ENCODE results near the gene SGCD. TPM values are rescaled to one million over a fixed set of nuclear protein-coding genes. Genes with fewer than 3 reads are reported as not detected.

Gene SGCD
- total RNA-seq, 1 experiment from 2014 or later: not detected

GRCh38 chr5:156634301-156634700 is 307.3 kb downstream of the SGCD start:
- TF ChIP-seq CTCF (IDR thresholded peaks at IDR 0.05 in 2 of 3, conservative IDR thresholded peaks at IDR 0.05 in 1 of 3; ENCODE audit: borderline replicate concordance in 1 of 3, insufficient read depth in 1 of 3, low read depth in 2 of 3, low read length in 2 of 3): no peak
- TF ChIP-seq SIN3A (IDR thresholded peaks at IDR 0.05; ENCODE audit: low read depth): no peak
- no peak overlapping the region for H3K4me3 ChIP-seq (replicated peaks in 1 of 2; ENCODE audit: low read depth in 1 of 2, low read length in 2 of 2)
- H3K79me2 ChIP-seq (ENCODE audit: insufficient read depth, low read length): no peaks in the 10 kb centered on the region
- DNase-seq (ENCODE audit: low read depth, low spot score) (no peak), ATAC-seq (no peak)
- intact Hi-C loops (cut with micrococcal nuclease): no loop called here
- ChIA-PET RAD21 (ENCODE audit: low non-redundant PET in 1 of 2, low total read pairs in 2 of 2, uncharacterized antibody in 2 of 2, unreplicated experiment in 2 of 2) (no interaction called here), CTCF (no interaction called here), POLR2A (no interaction called here)
- no peaks in the 10 kb centered on the region for H3K36me3 ChIP-seq (ENCODE audit: control insufficient read depth in 1 of 2, insufficient read depth in 2 of 2, low read length in 2 of 2)
- no peak overlapping the region for H2AFZ ChIP-seq (ENCODE audit: low read depth, low read length, poor library complexity, severe bottlenecking)
- BruUV-seq (replicated peaks): no TSS peak
- H3K9me2 ChIP-seq (ENCODE audit: insufficient read depth): no peaks in the 10 kb centered on the region
- no peaks in the 10 kb centered on the region for H3K27me3 ChIP-seq (ENCODE audit: insufficient read depth, low read length)
- no peaks in the 10 kb centered on the region for H4K20me1 ChIP-seq (ENCODE audit: insufficient read depth)
- H3K9me3 ChIP-seq (ENCODE audit: control insufficient read depth in 1 of 2, insufficient read depth in 1 of 2, low read depth in 1 of 2, low read length in 2 of 2): no peaks in the 10 kb centered on the region; a peak in 1 of 4 replicates
- H3K4me2 ChIP-seq (ENCODE audit: low read length): no peak overlapping the region
- H3K9ac ChIP-seq (ENCODE audit: low read length): no peak overlapping the region
- H3K4me1 ChIP-seq (ENCODE audit: control insufficient read depth in 1 of 2, insufficient read depth in 2 of 2, low read length in 2 of 2): no peaks in the 10 kb centered on the region
- no peak overlapping the region for H3K27ac ChIP-seq (ENCODE audit: low read depth, low read length)

- H3K4me3 ChIP-seq (replicated peaks in 1 of 2; ENCODE audit: low read depth in 1 of 2, low read length in 2 of 2): no peak overlapping the region
- no TSS peak for BruUV-seq (replicated peaks)
- intact Hi-C loops (cut with micrococcal nuclease): no loop called here
- H3K4me1 ChIP-seq (ENCODE audit: control insufficient read depth in 1 of 2, insufficient read depth in 2 of 2, low read length in 2 of 2): no peaks in the 10 kb centered on the region
- H3K27ac ChIP-seq (ENCODE audit: low read depth, low read length): no peak overlapping the region
- H2AFZ ChIP-seq (ENCODE audit: low read depth, low read length, poor library complexity, severe bottlenecking): no peak overlapping the region
- DNase-seq (ENCODE audit: low read depth, low spot score) (no peak), ATAC-seq (no peak)
- ChIA-PET CTCF (no interaction called here), POLR2A (no interaction called here), RAD21 (ENCODE audit: low non-redundant PET in 1 of 2, low total read pairs in 2 of 2, uncharacterized antibody in 2 of 2, unreplicated experiment in 2 of 2) (no interaction called here)
- no peaks in the 10 kb centered on the region; a peak in 1 of 4 replicates for H3K9me3 ChIP-seq (ENCODE audit: control insufficient read depth in 1 of 2, insufficient read depth in 1 of 2, low read depth in 1 of 2, low read length in 2 of 2)
- H3K4me2 ChIP-seq (ENCODE audit: low read length): no peak overlapping the region
- no peaks in the 10 kb centered on the region for H4K20me1 ChIP-seq (ENCODE audit: insufficient read depth)
- H3K9me2 ChIP-seq (ENCODE audit: insufficient read depth): no peaks in the 10 kb centered on the region
- no peaks in the 10 kb centered on the region for H3K79me2 ChIP-seq (ENCODE audit: insufficient read depth, low read length)
- H3K36me3 ChIP-seq (ENCODE audit: control insufficient read depth in 1 of 2, insufficient read depth in 2 of 2, low read length in 2 of 2): no peaks in the 10 kb centered on the region
- no peaks in the 10 kb centered on the region for H3K27me3 ChIP-seq (ENCODE audit: insufficient read depth, low read length)
- no peak overlapping the region for H3K9ac ChIP-seq (ENCODE audit: low read length)
- no peak for TF ChIP-seq SIN3A (IDR thresholded peaks at IDR 0.05; ENCODE audit: low read depth)
- TF ChIP-seq EGR1 (IDR thresholded peaks at IDR 0.05; ENCODE audit: low read depth): no peak
- no peak for TF ChIP-seq EZH2 (IDR thresholded peaks at IDR 0.05)
- no peak for TF ChIP-seq YY1 (IDR thresholded peaks at IDR 0.05; ENCODE audit: extremely low read depth, insufficient replicate concordance, low read depth, low read length)
- TF ChIP-seq ZBTB33 (IDR thresholded peaks at IDR 0.05; ENCODE audit: extremely low read depth, insufficient replicate concordance, low read length): no peak
- no peak for TF ChIP-seq CBX3 (IDR thresholded peaks at IDR 0.05; ENCODE audit: low read depth)
- TF ChIP-seq RAD21 (IDR thresholded peaks at IDR 0.05; ENCODE audit: low read depth): no peak
- TF ChIP-seq CTCF (IDR thresholded peaks at IDR 0.05 in 2 of 3, conservative IDR thresholded peaks at IDR 0.05 in 1 of 3; ENCODE audit: borderline replicate concordance in 1 of 3, insufficient read depth in 1 of 3, low read depth in 2 of 3, low read length in 2 of 3): no peak
- no peak for TF ChIP-seq TCF7L2 (IDR thresholded peaks at IDR 0.05; ENCODE audit: borderline replicate concordance, extremely low read depth, insufficient read depth, insufficient read length)
- TF ChIP-seq ATF3 (IDR thresholded peaks at IDR 0.05): no peak
- TF ChIP-seq SRF (IDR thresholded peaks at IDR 0.05; ENCODE audit: low read depth): no peak
- TF ChIP-seq POLR2A (IDR thresholded peaks at IDR 0.05; ENCODE audit: borderline replicate concordance, extremely low read depth, insufficient read depth, insufficient read length): no peak
- TF ChIP-seq JUND (IDR thresholded peaks at IDR 0.05): no peak
These were observed 313.8 kb downstream of the SGCD start for GRCh38 chr5:156640691-156641241.

All from HCT116 (cell line).